ENCODE data around the gene TPRN. TPM values are rescaled to one million over a fixed set of nuclear protein-coding genes. Genes with fewer than 3 reads are reported as not detected.

Gene TPRN
- total RNA-seq, 4 donors from 2014 or later = 6.5 to 13.5 (median 9.9) TPM

DNA sequence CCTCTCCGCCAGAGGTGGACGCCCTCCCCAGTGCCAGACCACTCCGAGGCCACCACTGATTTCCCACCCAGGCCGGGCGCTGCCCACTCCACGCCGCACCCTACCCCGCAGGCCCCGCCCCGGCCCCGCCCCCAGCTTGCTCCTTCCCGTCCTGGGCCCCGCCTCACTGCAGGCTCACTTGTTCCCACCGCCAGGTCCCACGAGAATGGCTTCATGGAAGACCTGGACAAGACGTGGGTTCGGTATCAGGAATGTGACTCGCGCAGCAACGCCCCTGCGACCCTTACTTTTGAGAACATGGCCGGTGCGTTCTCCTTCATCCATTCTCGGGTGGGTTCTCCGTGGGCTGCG lies 37.2 kb downstream of the TPRN start:
- 27 to 42% methylated on average over 3 to 13 of the region's 26 CpGs for WGBS, 2 donors
- Histone ChIP-seq H3K4me1 (peaks cover 15 to 30% of the 10 kb centered on the region in 2 donors), H3K4me3 (replicated peaks in 1 of 3) (no peak overlapping the region)

DNA sequence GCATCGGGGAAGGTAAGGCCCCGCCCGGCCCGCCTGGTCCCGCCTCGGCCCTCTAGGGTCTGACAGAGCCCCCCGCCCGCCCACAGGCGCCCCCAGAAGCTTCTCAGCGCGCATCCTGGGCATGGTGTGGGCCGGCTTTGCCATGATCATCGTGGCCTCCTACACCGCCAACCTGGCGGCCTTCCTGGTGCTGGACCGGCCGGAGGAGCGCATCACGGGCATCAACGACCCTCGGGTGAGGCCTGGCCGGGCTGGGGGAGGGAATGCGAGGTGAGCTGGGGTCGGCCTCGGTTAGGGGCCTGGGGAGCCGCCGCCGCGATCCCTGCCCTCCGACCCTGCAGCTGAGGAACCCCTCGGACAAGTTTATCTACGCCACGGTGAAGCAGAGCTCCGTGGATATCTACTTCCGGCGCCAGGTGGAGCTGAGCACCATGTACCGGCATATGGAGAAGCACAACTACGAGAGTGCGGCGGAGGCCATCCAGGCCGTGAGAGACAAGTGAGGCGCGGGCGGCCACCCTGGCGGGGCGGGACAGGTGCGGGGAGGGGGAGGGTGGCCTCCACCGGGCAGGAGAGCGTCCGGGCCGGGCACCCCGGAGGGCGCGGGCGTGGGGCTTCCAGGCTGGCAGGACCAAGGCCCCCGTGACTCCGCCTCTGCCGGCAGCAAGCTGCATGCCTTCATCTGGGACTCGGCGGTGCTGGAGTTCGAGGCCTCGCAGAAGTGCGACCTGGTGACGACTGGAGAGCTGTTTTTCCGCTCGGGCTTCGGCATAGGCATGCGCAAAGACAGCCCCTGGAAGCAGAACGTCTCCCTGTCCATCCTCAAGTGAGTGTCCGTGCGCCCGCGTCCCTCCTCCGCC lies 37.8 kb downstream of the TPRN start:
- Histone ChIP-seq H3K27me3 (peaks cover 54% of the 10 kb centered on the region), H3K36me3 (no peaks in the 10 kb centered on the region), H3K9me3 (no peaks in the 10 kb centered on the region), H3K4me1 (peaks cover 9 to 24% of the 10 kb centered on the region in 2 donors), H3K27ac (no peak overlapping the region), H3K4me3 (replicated peaks in 1 of 3) (no peak overlapping the region)
- TF ChIP-seq, protein P1, sequence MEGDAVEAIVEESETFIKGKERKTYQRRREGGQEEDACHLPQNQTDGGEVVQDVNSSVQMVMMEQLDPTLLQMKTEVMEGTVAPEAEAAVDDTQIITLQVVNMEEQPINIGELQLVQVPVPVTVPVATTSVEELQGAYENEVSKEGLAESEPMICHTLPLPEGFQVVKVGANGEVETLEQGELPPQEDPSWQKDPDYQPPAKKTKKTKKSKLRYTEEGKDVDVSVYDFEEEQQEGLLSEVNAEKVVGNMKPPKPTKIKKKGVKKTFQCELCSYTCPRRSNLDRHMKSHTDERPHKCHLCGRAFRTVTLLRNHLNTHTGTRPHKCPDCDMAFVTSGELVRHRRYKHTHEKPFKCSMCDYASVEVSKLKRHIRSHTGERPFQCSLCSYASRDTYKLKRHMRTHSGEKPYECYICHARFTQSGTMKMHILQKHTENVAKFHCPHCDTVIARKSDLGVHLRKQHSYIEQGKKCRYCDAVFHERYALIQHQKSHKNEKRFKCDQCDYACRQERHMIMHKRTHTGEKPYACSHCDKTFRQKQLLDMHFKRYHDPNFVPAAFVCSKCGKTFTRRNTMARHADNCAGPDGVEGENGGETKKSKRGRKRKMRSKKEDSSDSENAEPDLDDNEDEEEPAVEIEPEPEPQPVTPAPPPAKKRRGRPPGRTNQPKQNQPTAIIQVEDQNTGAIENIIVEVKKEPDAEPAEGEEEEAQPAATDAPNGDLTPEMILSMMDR (IDR thresholded peaks at IDR 0.05) = peak in 3 of 6 experiments; percentile 9 to 31 (median 27)
- TF ChIP-seq POLR2A (IDR thresholded peaks at IDR 0.05) = no peak
- WGBS, 2 donors = 1 to 2% methylated on average over 14 to 21 of the region's 74 CpGs
- intact Hi-C loops (cut with DNase I) = no loop called here
- DNase-seq = peak; percentile 48 to 54

More for the DNA sequence above, 37.2 kb downstream of the TPRN start:
- H3K36me3 ChIP-seq = no peaks in the 10 kb centered on the region
- no peaks in the 10 kb centered on the region for H3K9me3 ChIP-seq
- no peak for TF ChIP-seq POLR2A (IDR thresholded peaks at IDR 0.05)
- TF ChIP-seq, protein P1 (IDR thresholded peaks at IDR 0.05) = no peak
- DNase-seq = no peak
- intact Hi-C loops (cut with DNase I) = no loop called here
- peaks cover 53% of the 10 kb centered on the region for H3K27me3 ChIP-seq
- no peak overlapping the region for H3K27ac ChIP-seq

- DNase-seq = no peak
- no peak for TF ChIP-seq POLR2A (IDR thresholded peaks at IDR 0.05)
- TF ChIP-seq, protein P1 (IDR thresholded peaks at IDR 0.05) = no peak
- H3K4me3 ChIP-seq (replicated peaks in 1 of 3) = no peak overlapping the region
- WGBS, 2 donors = 3 to 4% methylated on average over 8 to 36 of the region's 71 CpGs
- peaks cover 9 to 21% of the 10 kb centered on the region in 2 donors for H3K4me1 ChIP-seq
- H3K27ac ChIP-seq = no peak overlapping the region
- no peaks in the 10 kb centered on the region for H3K9me3 ChIP-seq
- H3K36me3 ChIP-seq = no peaks in the 10 kb centered on the region
- intact Hi-C loops (cut with DNase I) = no loop called here
- H3K27me3 ChIP-seq = peaks cover 53% of the 10 kb centered on the region
Observed at GRCh38 chr9:137161558-137162486, 38.7 kb downstream of the TPRN start.

DNA sequence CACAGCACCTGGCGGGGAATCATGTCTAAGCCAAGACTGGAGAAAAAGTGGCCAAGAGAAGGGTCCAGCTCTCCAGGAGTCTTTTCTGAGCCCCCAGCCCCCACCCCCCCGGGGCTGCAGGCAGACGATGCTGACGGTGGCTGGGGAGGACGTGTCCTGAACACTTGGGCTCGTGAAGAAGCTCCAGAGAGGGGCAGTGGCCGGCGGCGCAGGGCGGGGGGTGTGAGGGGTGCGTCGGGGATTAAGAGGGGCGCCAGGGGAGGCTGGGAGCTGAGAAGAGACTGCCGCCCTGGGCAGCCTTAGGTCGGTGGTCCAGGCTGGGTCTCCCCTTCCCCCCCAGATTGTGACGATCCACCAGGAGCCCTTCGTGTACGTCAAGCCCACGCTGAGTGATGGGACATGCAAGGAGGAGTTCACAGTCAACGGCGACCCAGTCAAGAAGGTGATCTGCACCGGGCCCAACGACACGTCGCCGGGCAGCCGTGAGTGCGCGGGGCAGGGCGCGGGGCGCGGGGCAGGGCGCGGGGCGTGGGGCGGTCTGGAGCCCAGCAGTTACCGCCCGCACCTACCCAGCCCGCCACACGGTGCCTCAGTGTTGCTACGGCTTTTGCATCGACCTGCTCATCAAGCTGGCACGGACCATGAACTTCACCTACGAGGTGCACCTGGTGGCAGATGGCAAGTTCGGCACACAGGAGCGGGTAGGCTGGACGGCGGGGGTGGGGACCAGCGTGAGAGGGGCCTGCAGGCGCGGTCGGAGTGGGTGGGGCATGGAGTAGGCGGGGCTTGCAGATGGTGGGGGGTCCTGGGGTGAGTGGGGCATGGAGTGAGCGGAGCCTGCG lies 39.6 kb downstream of the TPRN start:
- H3K9me3 ChIP-seq = no peaks in the 10 kb centered on the region
- H3K27me3 ChIP-seq = peaks cover 52% of the 10 kb centered on the region
- no peak for TF ChIP-seq POLR2A (IDR thresholded peaks at IDR 0.05)
- TF ChIP-seq, protein P1 (IDR thresholded peaks at IDR 0.05) = no peak
- WGBS, 2 donors = 25 to 51% methylated on average over 15 of the region's 56 CpGs
- peaks cover 9 to 26% of the 10 kb centered on the region in 2 donors for H3K4me1 ChIP-seq
- DNase-seq = no peak
- H3K27ac ChIP-seq = no peak overlapping the region
- intact Hi-C loops (cut with DNase I) = no loop called here
- no peak overlapping the region for H3K4me3 ChIP-seq (replicated peaks in 1 of 3)
- H3K36me3 ChIP-seq = no peaks in the 10 kb centered on the region
